Measurements from ENCODE around the gene C4orf50. TPM values are rescaled to one million over a fixed set of nuclear protein-coding genes. Genes with fewer than 3 reads are reported as not detected.

Gene C4orf50
- total and polyA plus RNA-seq, 7 donors = under 0.01 to 0.83 (median 0.43) TPM; not detected in 1

DNA sequence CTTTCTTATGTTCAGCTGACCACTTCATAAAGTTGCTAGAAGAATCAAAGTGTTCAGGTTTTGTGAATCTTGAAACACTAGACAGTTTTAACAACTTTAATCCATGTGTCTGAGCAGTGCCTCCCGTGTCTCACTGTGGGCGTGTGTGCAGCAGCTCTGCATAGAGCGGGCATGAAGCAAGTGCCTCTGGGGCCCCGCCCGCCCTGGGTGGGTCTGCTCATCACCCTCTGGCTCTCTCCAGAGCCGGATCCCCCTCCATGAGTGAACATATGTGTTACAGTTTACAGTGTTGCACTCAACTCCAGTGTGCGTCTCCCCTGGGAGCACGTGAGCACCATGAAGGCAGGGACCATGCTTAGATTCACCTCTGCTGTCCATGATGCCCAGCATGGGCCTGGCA lies 87.8 kb downstream of the C4orf50 start:
- Histone ChIP-seq H3K9me3 (no peaks in the 10 kb centered on the region), H3K27me3 (peaks cover 0 to 46% (median 4%) of the 10 kb centered on the region in 3 donors), H3K36me3 (no peaks in the 10 kb centered on the region), H3K27ac (no peak overlapping the region), H3K4me3 (no peak overlapping the region), H3K4me1 (no peaks in the 10 kb centered on the region)
- no peak for DNase-seq
- intact Hi-C loops (cut with DNase I) = no loop called here
- TF ChIP-seq, protein P1, sequence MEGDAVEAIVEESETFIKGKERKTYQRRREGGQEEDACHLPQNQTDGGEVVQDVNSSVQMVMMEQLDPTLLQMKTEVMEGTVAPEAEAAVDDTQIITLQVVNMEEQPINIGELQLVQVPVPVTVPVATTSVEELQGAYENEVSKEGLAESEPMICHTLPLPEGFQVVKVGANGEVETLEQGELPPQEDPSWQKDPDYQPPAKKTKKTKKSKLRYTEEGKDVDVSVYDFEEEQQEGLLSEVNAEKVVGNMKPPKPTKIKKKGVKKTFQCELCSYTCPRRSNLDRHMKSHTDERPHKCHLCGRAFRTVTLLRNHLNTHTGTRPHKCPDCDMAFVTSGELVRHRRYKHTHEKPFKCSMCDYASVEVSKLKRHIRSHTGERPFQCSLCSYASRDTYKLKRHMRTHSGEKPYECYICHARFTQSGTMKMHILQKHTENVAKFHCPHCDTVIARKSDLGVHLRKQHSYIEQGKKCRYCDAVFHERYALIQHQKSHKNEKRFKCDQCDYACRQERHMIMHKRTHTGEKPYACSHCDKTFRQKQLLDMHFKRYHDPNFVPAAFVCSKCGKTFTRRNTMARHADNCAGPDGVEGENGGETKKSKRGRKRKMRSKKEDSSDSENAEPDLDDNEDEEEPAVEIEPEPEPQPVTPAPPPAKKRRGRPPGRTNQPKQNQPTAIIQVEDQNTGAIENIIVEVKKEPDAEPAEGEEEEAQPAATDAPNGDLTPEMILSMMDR (IDR thresholded peaks at IDR 0.05) = no peak
- TF ChIP-seq POLR2A (IDR thresholded peaks at IDR 0.05) (no peak), POLR2AphosphoS5 (IDR thresholded peaks at IDR 0.05) (no peak), EP300 (IDR thresholded peaks at IDR 0.05) (no peak)
- WGBS, 2 donors = 61 to 85% methylated on average over 8 of the region's 8 CpGs

DNA sequence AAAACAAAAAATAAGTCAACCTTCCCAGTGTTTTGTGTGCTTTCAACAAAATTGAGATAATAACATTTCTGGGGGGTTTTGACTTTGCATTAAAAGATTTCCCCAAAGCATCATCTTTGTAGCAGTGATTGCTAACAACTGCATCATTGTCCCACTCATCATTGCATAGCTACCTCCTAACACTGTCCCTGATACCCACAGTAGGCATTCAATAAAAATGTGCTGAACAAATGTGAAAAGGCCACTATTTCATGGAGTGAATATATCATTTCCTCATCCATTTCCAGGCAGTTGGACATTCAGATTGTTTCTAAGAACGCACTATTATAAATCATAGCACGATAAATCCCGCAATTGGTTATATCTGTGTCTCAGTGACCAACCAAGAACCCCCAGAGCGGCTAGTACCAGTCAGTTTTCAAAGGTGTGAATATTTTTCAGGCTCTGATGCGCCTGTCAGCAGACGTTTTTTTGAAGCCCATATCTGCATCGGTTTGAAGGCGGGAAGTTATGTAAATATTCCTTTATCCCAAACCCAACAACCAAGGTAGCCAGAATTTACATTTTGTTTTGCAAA lies 89.3 kb downstream of the C4orf50 start:
- Histone ChIP-seq H3K4me1 (no peaks in the 10 kb centered on the region), H3K9me3 (no peaks in the 10 kb centered on the region), H3K4me3 (no peak overlapping the region), H3K36me3 (no peaks in the 10 kb centered on the region), H3K27ac (no peak overlapping the region), H3K27me3 (peaks cover 0 to 59% (median 13%) of the 10 kb centered on the region in 3 donors)
- no peak for DNase-seq
- WGBS, 2 donors = 68 to 72% methylated on average over 8 of the region's 8 CpGs
- TF ChIP-seq EP300 (IDR thresholded peaks at IDR 0.05) = no peak
- no peak for TF ChIP-seq POLR2AphosphoS5 (IDR thresholded peaks at IDR 0.05)
- TF ChIP-seq, protein P1 (IDR thresholded peaks at IDR 0.05) = no peak
- TF ChIP-seq POLR2A (IDR thresholded peaks at IDR 0.05) = no peak
- intact Hi-C loops (cut with DNase I) = no loop called here

DNA sequence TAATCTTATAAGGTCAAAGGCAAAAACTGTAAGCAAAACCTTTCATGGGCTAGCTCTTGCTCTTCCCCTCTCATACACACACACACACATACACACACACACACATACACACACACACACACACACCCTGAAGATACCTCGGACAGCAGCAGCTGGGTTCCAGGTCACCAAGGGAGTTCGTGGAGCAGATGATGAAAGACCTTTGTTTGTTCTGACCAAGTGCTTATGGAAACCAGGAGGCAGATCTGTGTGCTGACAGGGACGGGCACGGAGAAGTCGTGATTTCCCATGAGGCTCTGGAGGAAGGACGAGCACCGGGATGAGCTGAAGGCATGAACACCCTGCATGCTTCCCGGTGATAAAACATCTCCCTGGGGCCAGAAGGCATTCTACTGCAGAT lies 90.0 kb downstream of the C4orf50 start:
- TF ChIP-seq POLR2A (IDR thresholded peaks at IDR 0.05) (no peak), POLR2AphosphoS5 (IDR thresholded peaks at IDR 0.05) (no peak), EP300 (IDR thresholded peaks at IDR 0.05) (no peak)
- Histone ChIP-seq H3K27me3 (peaks cover 0 to 53% (median 12%) of the 10 kb centered on the region in 3 donors), H3K4me1 (no peaks in the 10 kb centered on the region), H3K9me3 (no peaks in the 10 kb centered on the region), H3K36me3 (no peaks in the 10 kb centered on the region), H3K4me3 (no peak overlapping the region), H3K27ac (no peak overlapping the region)
- intact Hi-C loops (cut with DNase I) = no loop called here
- WGBS, 2 donors = 55 to 65% methylated on average over 8 of the region's 8 CpGs
- no peak for DNase-seq

DNA sequence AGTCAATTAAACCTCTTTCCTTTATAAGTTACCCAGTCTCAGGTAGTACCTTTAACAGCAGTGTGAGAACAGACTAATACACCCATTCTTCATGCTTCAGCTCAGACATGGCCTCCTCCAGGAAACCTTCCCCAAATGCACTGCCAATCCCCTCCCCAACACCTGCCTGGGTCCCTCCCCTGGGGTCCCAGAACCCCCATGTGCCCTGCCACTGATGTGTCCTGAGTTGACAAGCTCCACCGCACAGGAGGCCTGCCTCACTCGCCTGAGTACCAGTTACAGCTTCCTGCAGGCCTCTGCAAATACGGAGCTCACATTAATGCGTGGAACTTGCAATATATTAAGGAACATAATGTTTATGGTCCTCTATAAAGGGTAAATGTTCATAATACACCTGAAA lies 90.5 kb downstream of the C4orf50 start:
- WGBS, 2 donors = 46 to 59% methylated on average over 4 of the region's 4 CpGs
- TF ChIP-seq POLR2AphosphoS5 (IDR thresholded peaks at IDR 0.05) = no peak
- TF ChIP-seq, protein P1 (IDR thresholded peaks at IDR 0.05) = no peak
- no peak for TF ChIP-seq EP300 (IDR thresholded peaks at IDR 0.05)
- TF ChIP-seq POLR2A (IDR thresholded peaks at IDR 0.05) = no peak
- H3K9me3 ChIP-seq = no peaks in the 10 kb centered on the region
- no peak overlapping the region for H3K27ac ChIP-seq
- DNase-seq = no peak
- intact Hi-C loops (cut with DNase I) = no loop called here
- no peaks in the 10 kb centered on the region for H3K36me3 ChIP-seq
- H3K27me3 ChIP-seq = peaks cover 0 to 48% (median 9%) of the 10 kb centered on the region in 3 donors
- no peak overlapping the region for H3K4me3 ChIP-seq
- H3K4me1 ChIP-seq = no peaks in the 10 kb centered on the region

DNA sequence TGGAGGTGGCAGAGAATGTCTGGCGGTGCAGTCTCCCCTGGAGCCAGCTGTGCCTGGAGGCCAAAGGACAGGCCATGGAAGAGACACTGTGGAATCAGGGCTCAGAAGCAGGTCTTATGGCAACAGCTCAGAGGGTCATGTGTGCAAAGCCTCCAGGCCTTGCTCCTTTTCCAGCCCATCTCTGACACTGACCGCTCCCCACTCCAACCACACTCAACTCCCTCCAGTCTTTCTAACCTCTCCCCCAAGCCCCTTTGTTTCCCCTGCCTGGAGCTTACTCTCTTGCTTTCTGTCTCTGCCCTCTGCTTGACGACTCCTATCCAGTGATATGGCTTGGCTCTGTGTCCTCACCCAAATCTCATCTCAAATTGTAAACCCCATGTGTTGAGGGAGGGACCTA lies 91.1 kb downstream of the C4orf50 start:
- 78 to 80% methylated on average over 3 of the region's 3 CpGs for WGBS, 2 donors
- intact Hi-C loops (cut with DNase I) = no loop called here
- H3K9me3 ChIP-seq = no peaks in the 10 kb centered on the region
- no peak overlapping the region for H3K27ac ChIP-seq
- H3K36me3 ChIP-seq = no peaks in the 10 kb centered on the region
- TF ChIP-seq EP300 (IDR thresholded peaks at IDR 0.05) = no peak
- TF ChIP-seq, protein P1 (IDR thresholded peaks at IDR 0.05) = no peak
- no peak for TF ChIP-seq POLR2A (IDR thresholded peaks at IDR 0.05)
- no peak for TF ChIP-seq POLR2AphosphoS5 (IDR thresholded peaks at IDR 0.05)
- no peak overlapping the region for H3K4me3 ChIP-seq
- H3K27me3 ChIP-seq = peaks cover 0 to 41% (median 9%) of the 10 kb centered on the region in 3 donors
- no peak for DNase-seq
- H3K4me1 ChIP-seq = no peaks in the 10 kb centered on the region

All from sigmoid colon (tissue), 7 donors.